Fibroblast of pulmonary artery (primary cell): ENCODE data around the gene SIGMAR1.

Experiments used
- DNase-seq: peaks from one replicate; pipeline ENCODE4 v3.0.0-alpha.2; 2010; ENCODE audit warnings: low read depth
- H3K4me3 ChIP-seq: replicated peaks from 2 replicates; pipeline ENCODE4 v1.5.1; 2011; ENCODE audit warnings: low read depth, mild to moderate bottlenecking, control low read depth, low read length, moderate library complexity
- CTCF ChIP-seq: IDR thresholded peaks from 2 replicates; pipeline ENCODE4 v1.5.1; 2011; ENCODE audit warnings: mild to moderate bottlenecking, control low read depth, low read length, inconsistent platforms; ENCODE audit errors: missing control alignments

The SIGMAR1 gene

GRCh38 chr9:34655394-34655793 lies 17.8 kb upstream of the SIGMAR1 start:
- H3K4me3 ChIP-seq = no peak overlapping the region
- no peak for DNase-seq
- TF ChIP-seq CTCF = no peak

- no peak overlapping the region for H3K4me3 ChIP-seq
- TF ChIP-seq CTCF = no peak
- peak; percentile 54 for DNase-seq
Measured at GRCh38 chr9:34654323-34655051, 16.9 kb upstream of the SIGMAR1 start.

GRCh38 chr9:34653151-34654072 lies 15.8 kb upstream of the SIGMAR1 start:
- peak; percentile 62 for DNase-seq
- TF ChIP-seq CTCF = no peak
- H3K4me3 ChIP-seq = peak overlapping the region; percentile 52

GRCh38 chr9:34652602-34653000 lies 15.0 kb upstream of the SIGMAR1 start:
- TF ChIP-seq CTCF = no peak
- H3K4me3 ChIP-seq = peak overlapping the region; percentile 52
- DNase-seq = no peak

GRCh38 chr9:34651876-34652601 lies 14.5 kb upstream of the SIGMAR1 start, which contains the start of gene IL11RA:
TSS of gene IL11RA (plus strand) at chr9:34652185. CDS start at chr9:34655218, 3,033 bp downstream.
- TF ChIP-seq CTCF = no peak
- DNase-seq = peak; percentile 82
- H3K4me3 ChIP-seq = peak within 1 kb of the TSS; percentile 52

- TF ChIP-seq CTCF = no peak
- H3K4me3 ChIP-seq = peak overlapping the region; percentile 52
- DNase-seq = peak; percentile 68
Measured at GRCh38 chr9:34651321-34651720, 13.7 kb upstream of the SIGMAR1 start.
